Panc1 (cell line): Measurements from ENCODE around the gene TRIP4. TPM values are rescaled to one million over a fixed set of nuclear protein-coding genes. Genes with fewer than 3 reads are reported as not detected.

Experiments
- ATAC-seq: fragments of 200-7000 bp; cut with Tn5 transposase; 2 replicates; pipeline ENCODE4 v1.9.1; 2020; ENCODE audit warnings: mild to moderate bottlenecking, moderate library complexity
- BruUV-seq: library from RNA; stranded (reverse); fragments of 400-500 nt; replicated peaks from 2 replicates; lab custom pipeline; 2021; lab: Mats Ljungman, UMichigan
- CTCF ChIA-PET: fragments of 300-600 bp; sonication (Branson Sonifier 250); formaldehyde crosslinking; loops from one replicate; lab custom pipeline; 2022; ENCODE audit warnings: antibody characterized with exemption; lab: Charles Lee
- POLR2A ChIA-PET: fragments of 300-600 bp; sonication (Branson Sonifier 250); formaldehyde crosslinking; loops from one replicate; lab custom pipeline; 2022; ENCODE audit warnings: antibody characterized with exemption; lab: Charles Lee
- DNase-seq: peaks from one replicate; pipeline ENCODE4 v3.0.0-alpha.2; 2010; ENCODE audit warnings: low read depth, low spot score
- H3K27ac ChIP-seq: 2 replicates; pipeline ENCODE4 v1.5.1; 2011; ENCODE audit warnings: mild to moderate bottlenecking, low read length, inconsistent platforms
- H3K27me3 ChIP-seq: fragments of 200-500 bp; sonication (Bioruptor generic); 2 replicates; pipeline ENCODE4 v1.6.0; 2014; ENCODE audit warnings: low read length, inconsistent platforms; ENCODE audit not compliant: control insufficient read depth, insufficient read depth
- H3K36me3 ChIP-seq: fragments of 200-500 bp; sonication (Bioruptor generic); 2 replicates; pipeline ENCODE4 v1.5.1; 2014; ENCODE audit warnings: inconsistent platforms, mild to moderate bottlenecking, low read length, moderate library complexity; ENCODE audit not compliant: control insufficient read depth, insufficient read depth
- H3K4me1 ChIP-seq: 2 replicates; pipeline ENCODE4 v1.5.1; 2011; ENCODE audit warnings: inconsistent platforms, mild to moderate bottlenecking, low read length, moderate library complexity; ENCODE audit not compliant: control insufficient read depth, insufficient read depth
- H3K4me3 ChIP-seq, 2 experiments: 2 replicates each; pipeline ENCODE4 v1.5.1; 2011 to 2012; ENCODE audit warnings: low read depth in 2 of 2, low read length in 2 of 2, mild to moderate bottlenecking in 2 of 2, inconsistent platforms in 1 of 2, moderate library complexity in 1 of 2
- H3K9me3 ChIP-seq: fragments of 200-500 bp; sonication (Bioruptor generic); 2 replicates; pipeline ENCODE4 v1.5.1; 2014; ENCODE audit warnings: low read depth, mild to moderate bottlenecking, inconsistent platforms, low read length, moderate library complexity; ENCODE audit not compliant: control insufficient read depth, insufficient read depth
- POLR2AphosphoS5 ChIP-seq: IDR thresholded peaks from 2 replicates; pipeline ENCODE4 v1.6.1; 2012; ENCODE audit warnings: mild to moderate bottlenecking, low read depth, low read length, moderate library complexity
- SIN3A ChIP-seq: IDR thresholded peaks from 2 replicates; pipeline ENCODE4 v1.6.1; 2012; ENCODE audit warnings: low read depth, mild to moderate bottlenecking, low read length, moderate library complexity, borderline replicate concordance; ENCODE audit not compliant: insufficient read depth
- TCF7L2 ChIP-seq: IDR thresholded peaks from 2 replicates; pipeline ENCODE4 v1.6.1; 2011; ENCODE audit warnings: mild to moderate bottlenecking, low read depth, low read length, inconsistent platforms
- in situ Hi-C: cut with HindIII; loops from 2 replicates; pipeline ENCODE4 v1.10.0; 2016; ENCODE audit warnings: low sequenced_read_pairs, low pct_unique_long_range_greater_than_20kb
- intact Hi-C: fragments of 100-400 bp; cut with micrococcal nuclease; formaldehyde crosslinking; loops from one replicate; pipeline ENCODE4 v1.10.0; 2022; ENCODE audit not compliant: unreplicated experiment
- total RNA-seq: library from RNA; stranded (reverse); gene quantifications from one replicate; pipeline ENCODE4 v1.2.1, GENCODE V29; 2021; ENCODE audit not compliant: unreplicated experiment
- TF ChIP-seq, protein P1 (sequence below): fragments of 450-650 bp; IDR thresholded peaks from 2 replicates; pipeline ENCODE4 v1.5.1; 2017; ENCODE audit warnings: mild to moderate bottlenecking
- TF ChIP-seq, protein P2 (sequence below), 2 experiments: IDR thresholded peaks; 2 replicates each; pipeline ENCODE4 v1.6.1; 2011 to 2012; ENCODE audit warnings: low read depth in 2 of 2, control low read depth in 1 of 2, low read length in 1 of 2, mild to moderate bottlenecking in 1 of 2, moderate library complexity in 1 of 2; ENCODE audit not compliant: insufficient read depth in 1 of 2

TRIP4 gene
- total RNA-seq, 1 experiment from 2014 or later, result 42.8 TPM

DNA sequence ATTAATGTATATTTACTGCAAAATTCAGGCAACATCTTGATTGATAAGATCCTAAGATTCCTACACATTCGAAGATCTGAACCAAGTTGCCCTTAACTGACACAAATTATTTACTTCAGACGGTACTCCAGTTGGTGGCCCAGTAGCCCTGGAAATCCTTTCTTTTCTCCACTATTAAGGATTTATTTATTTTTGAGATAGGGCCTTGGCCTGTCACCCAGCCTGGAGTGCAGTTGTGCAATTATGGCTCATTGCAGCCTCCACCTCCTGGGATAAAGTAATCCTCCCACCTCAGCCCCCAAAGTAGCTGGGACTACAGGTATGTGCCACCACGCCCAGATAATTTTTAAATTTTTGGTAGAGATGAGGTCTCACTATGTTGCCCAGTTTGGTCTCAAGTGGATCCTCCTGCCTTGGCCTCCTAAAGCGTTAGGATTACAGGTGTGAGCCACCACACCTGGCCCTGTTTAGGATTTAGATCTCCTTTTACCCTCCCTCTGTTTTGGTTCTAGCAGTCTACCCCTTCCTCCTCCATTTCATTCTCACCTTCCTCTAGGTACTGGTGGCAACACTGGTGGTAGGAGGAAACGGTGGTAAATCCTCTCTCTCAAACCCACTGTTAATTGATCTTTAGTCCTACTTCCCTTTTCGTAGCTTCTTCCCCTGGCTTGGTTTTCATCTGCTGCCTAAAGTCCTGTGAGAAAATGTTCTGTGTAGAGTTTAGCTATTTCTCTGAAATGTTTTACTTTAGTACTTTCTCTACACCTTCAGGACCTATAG lies 60.1 kb downstream of the TRIP4 start:
- no peak overlapping the region for H3K4me3 ChIP-seq
- POLR2A ChIA-PET, result no interaction called here
- ATAC-seq (no peak), DNase-seq (no peak)
- no peaks in the 10 kb centered on the region for H3K36me3 ChIP-seq
- TF ChIP-seq, protein P1, sequence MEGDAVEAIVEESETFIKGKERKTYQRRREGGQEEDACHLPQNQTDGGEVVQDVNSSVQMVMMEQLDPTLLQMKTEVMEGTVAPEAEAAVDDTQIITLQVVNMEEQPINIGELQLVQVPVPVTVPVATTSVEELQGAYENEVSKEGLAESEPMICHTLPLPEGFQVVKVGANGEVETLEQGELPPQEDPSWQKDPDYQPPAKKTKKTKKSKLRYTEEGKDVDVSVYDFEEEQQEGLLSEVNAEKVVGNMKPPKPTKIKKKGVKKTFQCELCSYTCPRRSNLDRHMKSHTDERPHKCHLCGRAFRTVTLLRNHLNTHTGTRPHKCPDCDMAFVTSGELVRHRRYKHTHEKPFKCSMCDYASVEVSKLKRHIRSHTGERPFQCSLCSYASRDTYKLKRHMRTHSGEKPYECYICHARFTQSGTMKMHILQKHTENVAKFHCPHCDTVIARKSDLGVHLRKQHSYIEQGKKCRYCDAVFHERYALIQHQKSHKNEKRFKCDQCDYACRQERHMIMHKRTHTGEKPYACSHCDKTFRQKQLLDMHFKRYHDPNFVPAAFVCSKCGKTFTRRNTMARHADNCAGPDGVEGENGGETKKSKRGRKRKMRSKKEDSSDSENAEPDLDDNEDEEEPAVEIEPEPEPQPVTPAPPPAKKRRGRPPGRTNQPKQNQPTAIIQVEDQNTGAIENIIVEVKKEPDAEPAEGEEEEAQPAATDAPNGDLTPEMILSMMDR, result no peak
- TF ChIP-seq, protein P2, sequence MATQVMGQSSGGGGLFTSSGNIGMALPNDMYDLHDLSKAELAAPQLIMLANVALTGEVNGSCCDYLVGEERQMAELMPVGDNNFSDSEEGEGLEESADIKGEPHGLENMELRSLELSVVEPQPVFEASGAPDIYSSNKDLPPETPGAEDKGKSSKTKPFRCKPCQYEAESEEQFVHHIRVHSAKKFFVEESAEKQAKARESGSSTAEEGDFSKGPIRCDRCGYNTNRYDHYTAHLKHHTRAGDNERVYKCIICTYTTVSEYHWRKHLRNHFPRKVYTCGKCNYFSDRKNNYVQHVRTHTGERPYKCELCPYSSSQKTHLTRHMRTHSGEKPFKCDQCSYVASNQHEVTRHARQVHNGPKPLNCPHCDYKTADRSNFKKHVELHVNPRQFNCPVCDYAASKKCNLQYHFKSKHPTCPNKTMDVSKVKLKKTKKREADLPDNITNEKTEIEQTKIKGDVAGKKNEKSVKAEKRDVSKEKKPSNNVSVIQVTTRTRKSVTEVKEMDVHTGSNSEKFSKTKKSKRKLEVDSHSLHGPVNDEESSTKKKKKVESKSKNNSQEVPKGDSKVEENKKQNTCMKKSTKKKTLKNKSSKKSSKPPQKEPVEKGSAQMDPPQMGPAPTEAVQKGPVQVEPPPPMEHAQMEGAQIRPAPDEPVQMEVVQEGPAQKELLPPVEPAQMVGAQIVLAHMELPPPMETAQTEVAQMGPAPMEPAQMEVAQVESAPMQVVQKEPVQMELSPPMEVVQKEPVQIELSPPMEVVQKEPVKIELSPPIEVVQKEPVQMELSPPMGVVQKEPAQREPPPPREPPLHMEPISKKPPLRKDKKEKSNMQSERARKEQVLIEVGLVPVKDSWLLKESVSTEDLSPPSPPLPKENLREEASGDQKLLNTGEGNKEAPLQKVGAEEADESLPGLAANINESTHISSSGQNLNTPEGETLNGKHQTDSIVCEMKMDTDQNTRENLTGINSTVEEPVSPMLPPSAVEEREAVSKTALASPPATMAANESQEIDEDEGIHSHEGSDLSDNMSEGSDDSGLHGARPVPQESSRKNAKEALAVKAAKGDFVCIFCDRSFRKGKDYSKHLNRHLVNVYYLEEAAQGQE (IDR thresholded peaks at IDR 0.05; ENCODE audit: insufficient read depth in 1 of 2, low read depth in 2 of 2, low read length in 1 of 2), result no peak
- TF ChIP-seq TCF7L2 (no peak), POLR2AphosphoS5 (no peak), SIN3A (no peak)
- BruUV-seq, result no TSS peak
- H3K27me3 ChIP-seq, result no peaks in the 10 kb centered on the region
- in situ Hi-C loops (no loop called here), intact Hi-C loops (no loop called here)
- CTCF ChIA-PET, result no interaction called here
- peaks cover 16% of the 10 kb centered on the region for H3K4me1 ChIP-seq
- H3K27ac ChIP-seq, result no peak overlapping the region
- H3K9me3 ChIP-seq, result no peaks in the 10 kb centered on the region

DNA sequence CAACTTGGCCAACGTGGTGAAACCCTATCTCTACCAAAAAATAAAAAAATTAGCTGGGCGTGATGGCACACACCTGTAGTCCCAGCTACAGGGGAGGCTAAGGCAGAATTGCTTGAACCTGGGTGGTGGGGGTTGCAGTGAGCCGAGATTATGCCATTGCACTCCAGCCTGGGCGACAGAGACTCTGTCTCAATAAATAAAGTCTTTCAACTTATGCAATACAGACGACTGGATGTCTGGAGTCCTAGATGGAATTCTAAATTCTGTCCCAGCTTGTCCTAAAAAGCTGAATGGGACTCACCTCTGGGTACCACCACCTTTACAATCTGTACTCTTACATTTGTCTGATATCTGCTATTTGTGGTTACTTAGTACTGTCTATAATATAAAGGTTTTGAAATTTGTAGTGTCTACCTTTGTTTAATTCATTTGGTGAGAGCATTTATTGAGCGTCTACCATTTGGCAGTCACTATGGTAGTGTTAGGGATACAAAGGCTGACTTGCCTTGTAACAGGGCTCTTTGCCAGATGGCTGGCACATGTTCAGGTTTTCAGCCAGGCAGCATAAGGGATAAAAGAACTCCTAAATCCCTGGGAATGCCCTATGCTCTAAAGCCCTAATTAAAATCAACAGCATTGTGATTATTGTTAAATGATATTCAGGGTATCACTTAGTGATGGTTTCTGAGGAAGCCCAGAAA lies 65.5 kb downstream of the TRIP4 start:
- no peak overlapping the region for H3K27ac ChIP-seq
- in situ Hi-C loops (no loop called here), intact Hi-C loops (loop anchor here (10.0 kb wide), 1 partner anchor 232 kb away; no protein-coding TSS in a partner anchor)
- no peaks in the 10 kb centered on the region for H3K27me3 ChIP-seq
- no peak for TF ChIP-seq POLR2AphosphoS5
- TF ChIP-seq, protein P1, result no peak
- no peak overlapping the region for H3K4me3 ChIP-seq
- no TSS peak for BruUV-seq
- DNase-seq, result no peak
- no peaks in the 10 kb centered on the region; the same call in 1 of the 2 replicates for H3K4me1 ChIP-seq
- ChIA-PET POLR2A (no interaction called here), CTCF (no interaction called here)
- H3K36me3 ChIP-seq, result no peaks in the 10 kb centered on the region
- no peaks in the 10 kb centered on the region for H3K9me3 ChIP-seq
- ATAC-seq, result no peak
